ENCODE data around the gene FAM200B.

The FAM200B gene

DNA sequence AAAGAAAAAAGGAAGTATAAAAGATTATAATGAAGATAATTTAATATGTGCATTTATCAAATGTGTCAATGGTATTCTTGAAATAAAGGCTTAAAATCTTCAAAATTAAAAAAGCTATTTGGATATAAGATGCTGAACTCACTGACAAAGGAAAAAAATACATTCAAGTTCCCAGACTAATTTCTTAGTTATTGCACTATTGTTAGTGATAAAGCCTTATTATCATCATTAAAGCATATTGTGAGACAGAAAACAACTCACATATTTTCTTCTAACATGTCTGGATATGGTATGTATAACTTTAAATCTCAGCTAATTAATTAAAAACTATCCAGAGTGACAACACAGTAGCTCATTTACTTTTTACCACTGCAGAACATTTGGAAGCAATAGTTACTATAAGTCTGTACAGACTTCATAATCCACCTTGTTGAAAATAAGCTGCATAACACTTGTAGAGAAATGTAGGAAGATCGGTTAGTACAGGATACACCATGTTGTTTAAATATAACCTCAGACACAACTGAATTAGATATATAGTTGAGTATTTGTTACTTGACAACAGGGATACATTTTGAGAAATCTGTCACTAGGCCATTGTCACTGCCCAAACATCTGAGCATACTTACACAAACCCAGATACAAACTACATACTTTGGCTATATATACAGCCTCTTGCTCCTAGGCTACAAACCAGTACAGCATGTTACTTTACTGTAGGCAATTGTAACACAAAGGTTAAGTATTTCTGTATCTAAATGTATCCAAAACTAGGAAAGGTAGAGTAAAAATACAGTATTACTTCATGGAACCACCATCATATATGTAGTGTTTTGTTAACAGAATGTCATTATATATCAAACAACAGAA is 12.8 kb upstream of the FAM200B start:
- TF ChIP-seq TCF12 (IDR thresholded peaks at IDR 0.05; ENCODE audit: low read depth) (no peak), CREB1 (IDR thresholded peaks at IDR 0.05; ENCODE audit: low read depth) (no peak), CEBPB (IDR thresholded peaks at IDR 0.05) (no peak), FOXM1 (IDR thresholded peaks at IDR 0.05; ENCODE audit: borderline replicate concordance, low read depth) (no peak), TAF1 (IDR thresholded peaks at IDR 0.05; ENCODE audit: low read depth) (no peak), RAD21 (IDR thresholded peaks at IDR 0.05; ENCODE audit: low read depth) (no peak), ZBTB7A (IDR thresholded peaks at IDR 0.05; ENCODE audit: low read depth) (no peak), EGR1 (IDR thresholded peaks at IDR 0.05) (no peak), EP300 (IDR thresholded peaks at IDR 0.05; ENCODE audit: borderline replicate concordance) (no peak), YY1 (IDR thresholded peaks at IDR 0.05; ENCODE audit: low read depth) (no peak), NFIC (IDR thresholded peaks at IDR 0.05) (no peak), TEAD4 (IDR thresholded peaks at IDR 0.05) (no peak)
- TF ChIP-seq, protein P1, sequence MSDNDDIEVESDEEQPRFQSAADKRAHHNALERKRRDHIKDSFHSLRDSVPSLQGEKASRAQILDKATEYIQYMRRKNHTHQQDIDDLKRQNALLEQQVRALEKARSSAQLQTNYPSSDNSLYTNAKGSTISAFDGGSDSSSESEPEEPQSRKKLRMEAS (IDR thresholded peaks at IDR 0.05), result no peak
- TF ChIP-seq, protein P2, sequence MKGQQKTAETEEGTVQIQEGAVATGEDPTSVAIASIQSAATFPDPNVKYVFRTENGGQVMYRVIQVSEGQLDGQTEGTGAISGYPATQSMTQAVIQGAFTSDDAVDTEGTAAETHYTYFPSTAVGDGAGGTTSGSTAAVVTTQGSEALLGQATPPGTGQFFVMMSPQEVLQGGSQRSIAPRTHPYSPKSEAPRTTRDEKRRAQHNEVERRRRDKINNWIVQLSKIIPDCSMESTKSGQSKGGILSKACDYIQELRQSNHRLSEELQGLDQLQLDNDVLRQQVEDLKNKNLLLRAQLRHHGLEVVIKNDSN (IDR thresholded peaks at IDR 0.05), result no peak
- TF ChIP-seq, protein P3, sequence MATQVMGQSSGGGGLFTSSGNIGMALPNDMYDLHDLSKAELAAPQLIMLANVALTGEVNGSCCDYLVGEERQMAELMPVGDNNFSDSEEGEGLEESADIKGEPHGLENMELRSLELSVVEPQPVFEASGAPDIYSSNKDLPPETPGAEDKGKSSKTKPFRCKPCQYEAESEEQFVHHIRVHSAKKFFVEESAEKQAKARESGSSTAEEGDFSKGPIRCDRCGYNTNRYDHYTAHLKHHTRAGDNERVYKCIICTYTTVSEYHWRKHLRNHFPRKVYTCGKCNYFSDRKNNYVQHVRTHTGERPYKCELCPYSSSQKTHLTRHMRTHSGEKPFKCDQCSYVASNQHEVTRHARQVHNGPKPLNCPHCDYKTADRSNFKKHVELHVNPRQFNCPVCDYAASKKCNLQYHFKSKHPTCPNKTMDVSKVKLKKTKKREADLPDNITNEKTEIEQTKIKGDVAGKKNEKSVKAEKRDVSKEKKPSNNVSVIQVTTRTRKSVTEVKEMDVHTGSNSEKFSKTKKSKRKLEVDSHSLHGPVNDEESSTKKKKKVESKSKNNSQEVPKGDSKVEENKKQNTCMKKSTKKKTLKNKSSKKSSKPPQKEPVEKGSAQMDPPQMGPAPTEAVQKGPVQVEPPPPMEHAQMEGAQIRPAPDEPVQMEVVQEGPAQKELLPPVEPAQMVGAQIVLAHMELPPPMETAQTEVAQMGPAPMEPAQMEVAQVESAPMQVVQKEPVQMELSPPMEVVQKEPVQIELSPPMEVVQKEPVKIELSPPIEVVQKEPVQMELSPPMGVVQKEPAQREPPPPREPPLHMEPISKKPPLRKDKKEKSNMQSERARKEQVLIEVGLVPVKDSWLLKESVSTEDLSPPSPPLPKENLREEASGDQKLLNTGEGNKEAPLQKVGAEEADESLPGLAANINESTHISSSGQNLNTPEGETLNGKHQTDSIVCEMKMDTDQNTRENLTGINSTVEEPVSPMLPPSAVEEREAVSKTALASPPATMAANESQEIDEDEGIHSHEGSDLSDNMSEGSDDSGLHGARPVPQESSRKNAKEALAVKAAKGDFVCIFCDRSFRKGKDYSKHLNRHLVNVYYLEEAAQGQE (IDR thresholded peaks at IDR 0.05; ENCODE audit: low read depth), result no peak

DNA sequence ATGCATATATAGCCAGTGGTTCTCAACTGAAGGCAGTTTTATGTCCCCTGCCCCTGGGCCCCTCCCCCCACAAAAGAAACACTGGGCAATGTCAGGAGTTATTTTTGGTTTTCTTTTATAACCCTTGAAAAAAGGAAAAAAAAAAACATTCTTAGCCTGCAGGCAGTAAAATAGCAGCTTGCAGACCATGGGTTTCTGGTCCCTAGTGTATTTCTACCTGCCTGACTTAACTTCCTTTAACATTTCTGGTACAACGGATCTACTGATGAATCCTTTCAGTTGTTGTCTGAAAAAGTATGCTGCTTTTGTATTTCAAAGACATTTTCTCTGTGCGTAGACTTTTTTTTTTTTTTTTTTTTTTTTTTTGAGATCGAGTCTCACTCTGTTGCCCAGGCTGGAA is 11.1 kb upstream of the FAM200B start:
- TF ChIP-seq, protein P2 (IDR thresholded peaks at IDR 0.05), result no peak
- TF ChIP-seq RAD21 (IDR thresholded peaks at IDR 0.05; ENCODE audit: low read depth) (no peak), TCF12 (IDR thresholded peaks at IDR 0.05; ENCODE audit: low read depth) (no peak), YY1 (IDR thresholded peaks at IDR 0.05; ENCODE audit: low read depth) (no peak), EGR1 (IDR thresholded peaks at IDR 0.05) (no peak), FOXM1 (IDR thresholded peaks at IDR 0.05; ENCODE audit: borderline replicate concordance, low read depth) (no peak), TAF1 (IDR thresholded peaks at IDR 0.05; ENCODE audit: low read depth) (no peak), ZBTB7A (IDR thresholded peaks at IDR 0.05; ENCODE audit: low read depth) (no peak), EP300 (IDR thresholded peaks at IDR 0.05; ENCODE audit: borderline replicate concordance) (no peak)

DNA sequence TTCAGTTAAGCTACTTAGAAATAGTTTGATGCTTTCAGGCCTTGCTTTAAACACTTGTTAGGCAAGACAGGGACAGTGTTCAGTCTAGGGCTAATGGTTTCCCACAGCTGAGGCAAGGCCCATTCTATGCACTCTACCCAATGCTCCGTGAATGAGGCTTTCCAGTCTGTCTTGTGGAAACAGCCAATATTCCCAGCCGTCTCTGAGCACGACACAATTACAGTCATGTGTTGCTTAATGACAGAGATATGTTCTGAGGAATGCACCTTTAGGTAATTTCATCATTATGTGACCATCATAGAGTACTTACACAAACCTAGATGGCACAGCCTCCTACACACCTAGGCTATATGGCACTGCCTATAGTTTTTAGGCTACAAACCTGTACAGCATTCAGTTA is 9.5 kb upstream of the FAM200B start:
- TF ChIP-seq NFIC (IDR thresholded peaks at IDR 0.05) (no peak), EGR1 (IDR thresholded peaks at IDR 0.05) (no peak), RAD21 (IDR thresholded peaks at IDR 0.05; ENCODE audit: low read depth) (no peak), TEAD4 (IDR thresholded peaks at IDR 0.05) (no peak), EP300 (IDR thresholded peaks at IDR 0.05; ENCODE audit: borderline replicate concordance) (no peak), ZBTB7A (IDR thresholded peaks at IDR 0.05; ENCODE audit: low read depth) (no peak), CEBPB (IDR thresholded peaks at IDR 0.05) (no peak), YY1 (IDR thresholded peaks at IDR 0.05; ENCODE audit: low read depth) (no peak), TCF12 (IDR thresholded peaks at IDR 0.05; ENCODE audit: low read depth) (no peak)
- TF ChIP-seq, protein P1 (IDR thresholded peaks at IDR 0.05), result no peak
- TF ChIP-seq, protein P2 (IDR thresholded peaks at IDR 0.05), result no peak
- TF ChIP-seq, protein P3 (IDR thresholded peaks at IDR 0.05; ENCODE audit: low read depth), result no peak

DNA sequence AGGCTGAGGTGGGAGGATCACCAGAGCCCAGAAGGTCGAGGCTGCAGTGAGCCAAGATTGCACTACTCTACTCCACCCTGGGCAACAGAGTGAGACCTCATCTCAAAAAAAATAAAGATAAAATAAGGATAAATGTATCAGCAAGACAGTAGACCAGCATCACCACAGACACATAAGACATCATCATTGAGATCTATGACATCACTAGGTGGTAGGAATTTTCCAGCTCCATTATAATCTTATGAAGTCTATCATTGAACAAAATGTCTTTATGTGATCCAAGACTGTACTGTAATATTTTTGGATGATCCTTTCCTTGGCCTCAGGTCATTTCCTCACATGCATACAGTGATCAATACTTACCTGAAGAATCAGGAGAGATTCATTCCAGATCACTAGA is 8.3 kb upstream of the FAM200B start:
- no peak for TF ChIP-seq NFIC (IDR thresholded peaks at IDR 0.05)
- TF ChIP-seq, protein P2 (IDR thresholded peaks at IDR 0.05), result no peak
- TF ChIP-seq CEBPB (IDR thresholded peaks at IDR 0.05), result no peak
- TF ChIP-seq, protein P3 (IDR thresholded peaks at IDR 0.05; ENCODE audit: low read depth), result no peak
- TF ChIP-seq TEAD4 (IDR thresholded peaks at IDR 0.05), result no peak
- no peak for TF ChIP-seq FOXM1 (IDR thresholded peaks at IDR 0.05; ENCODE audit: borderline replicate concordance, low read depth)
- TF ChIP-seq YY1 (IDR thresholded peaks at IDR 0.05; ENCODE audit: low read depth), result no peak
- no peak for TF ChIP-seq EGR1 (IDR thresholded peaks at IDR 0.05)
